ENCODE results near the gene COL9A3. TPM values are rescaled to one million over a fixed set of nuclear protein-coding genes. Genes with fewer than 3 reads are reported as not detected.

Gene COL9A3
- total and polyA plus RNA-seq, 2 experiments from 2014 or later, result 23.9 to 68.1 TPM

GRCh38 chr20:62771396-62772102, 45.3 kb upstream of the COL9A3 start:
- Histone ChIP-seq H3K79me2 (no peaks in the 10 kb centered on the region), H3K9me3 (ENCODE audit: low read depth) (no peaks in the 10 kb centered on the region), H3K9me2 (replicated peaks; ENCODE audit: insufficient read depth) (no peaks in the 10 kb centered on the region), H2AFZ (no peak overlapping the region), H3K4me3 (no peak overlapping the region), H3K27me3 (no peaks in the 10 kb centered on the region), H3K27ac (no peak overlapping the region), H3K36me3 (replicated peaks; ENCODE audit: insufficient read depth, low read depth) (no peaks in the 10 kb centered on the region), H4K20me1 (ENCODE audit: insufficient read depth, poor library complexity, severe bottlenecking) (no peaks in the 10 kb centered on the region), H3K4me2 (no peak overlapping the region), H3K4me1 (ENCODE audit: insufficient read depth) (peaks cover 12% of the 10 kb centered on the region)
- no peak for DNase-seq (ENCODE audit: low spot score)
- WGBS (ENCODE audit: low lambda C conversion rate, missing lambda C conversion rate), result 89% methylated on average over 25 of the region's 25 CpGs
- TF ChIP-seq CTCF (IDR thresholded peaks at IDR 0.05; ENCODE audit: poor library complexity), result no peak
- TF ChIP-seq EZH2phosphoT487 (IDR thresholded peaks at IDR 0.05; ENCODE audit: low read depth, severe bottlenecking, unreplicated experiment), result no peak
- no peak for TF ChIP-seq EZH2 (IDR thresholded peaks at IDR 0.05; ENCODE audit: borderline replicate concordance)

- DNase-seq (ENCODE audit: low spot score), result no peak
- Histone ChIP-seq H3K27me3 (no peaks in the 10 kb centered on the region), H3K27ac (no peak overlapping the region), H4K20me1 (ENCODE audit: insufficient read depth, poor library complexity, severe bottlenecking) (no peaks in the 10 kb centered on the region), H3K9me3 (ENCODE audit: low read depth) (no peaks in the 10 kb centered on the region), H3K9me2 (replicated peaks; ENCODE audit: insufficient read depth) (no peaks in the 10 kb centered on the region), H3K4me2 (no peak overlapping the region), H3K4me1 (ENCODE audit: insufficient read depth) (peaks cover 12% of the 10 kb centered on the region), H3K4me3 (no peak overlapping the region), H3K36me3 (replicated peaks; ENCODE audit: insufficient read depth, low read depth) (no peaks in the 10 kb centered on the region), H2AFZ (no peak overlapping the region), H3K79me2 (no peaks in the 10 kb centered on the region)
- WGBS (ENCODE audit: low lambda C conversion rate, missing lambda C conversion rate), result 98% methylated on average over 22 of the region's 23 CpGs
- TF ChIP-seq CTCF (IDR thresholded peaks at IDR 0.05; ENCODE audit: poor library complexity) (no peak), EZH2 (IDR thresholded peaks at IDR 0.05; ENCODE audit: borderline replicate concordance) (no peak), EZH2phosphoT487 (IDR thresholded peaks at IDR 0.05; ENCODE audit: low read depth, severe bottlenecking, unreplicated experiment) (no peak)
Observed at GRCh38 chr20:62772103-62772611, 44.7 kb upstream of the COL9A3 start.

GRCh38 chr20:62772619-62772989, 44.2 kb upstream of the COL9A3 start:
- no peak for TF ChIP-seq CTCF (IDR thresholded peaks at IDR 0.05; ENCODE audit: poor library complexity)
- no peak for TF ChIP-seq EZH2 (IDR thresholded peaks at IDR 0.05; ENCODE audit: borderline replicate concordance)
- TF ChIP-seq EZH2phosphoT487 (IDR thresholded peaks at IDR 0.05; ENCODE audit: low read depth, severe bottlenecking, unreplicated experiment), result no peak
- Histone ChIP-seq H3K4me3 (no peak overlapping the region), H3K27ac (no peak overlapping the region), H4K20me1 (ENCODE audit: insufficient read depth, poor library complexity, severe bottlenecking) (no peaks in the 10 kb centered on the region), H3K9me3 (ENCODE audit: low read depth) (no peaks in the 10 kb centered on the region), H3K4me2 (no peak overlapping the region), H3K79me2 (no peaks in the 10 kb centered on the region), H3K36me3 (replicated peaks; ENCODE audit: insufficient read depth, low read depth) (no peaks in the 10 kb centered on the region), H3K27me3 (no peaks in the 10 kb centered on the region), H2AFZ (no peak overlapping the region), H3K4me1 (ENCODE audit: insufficient read depth) (peaks cover 12% of the 10 kb centered on the region), H3K9me2 (replicated peaks; ENCODE audit: insufficient read depth) (no peaks in the 10 kb centered on the region)
- WGBS (ENCODE audit: low lambda C conversion rate, missing lambda C conversion rate), result 87% methylated on average over 11 of the region's 11 CpGs
- no peak for DNase-seq (ENCODE audit: low spot score)

Measured in hepatocyte (in vitro differentiated cells).